Measurements from ENCODE around the gene CDC42BPA. TPM values are rescaled to one million over a fixed set of nuclear protein-coding genes. Genes with fewer than 3 reads are reported as not detected.

CDC42BPA gene, protein sequence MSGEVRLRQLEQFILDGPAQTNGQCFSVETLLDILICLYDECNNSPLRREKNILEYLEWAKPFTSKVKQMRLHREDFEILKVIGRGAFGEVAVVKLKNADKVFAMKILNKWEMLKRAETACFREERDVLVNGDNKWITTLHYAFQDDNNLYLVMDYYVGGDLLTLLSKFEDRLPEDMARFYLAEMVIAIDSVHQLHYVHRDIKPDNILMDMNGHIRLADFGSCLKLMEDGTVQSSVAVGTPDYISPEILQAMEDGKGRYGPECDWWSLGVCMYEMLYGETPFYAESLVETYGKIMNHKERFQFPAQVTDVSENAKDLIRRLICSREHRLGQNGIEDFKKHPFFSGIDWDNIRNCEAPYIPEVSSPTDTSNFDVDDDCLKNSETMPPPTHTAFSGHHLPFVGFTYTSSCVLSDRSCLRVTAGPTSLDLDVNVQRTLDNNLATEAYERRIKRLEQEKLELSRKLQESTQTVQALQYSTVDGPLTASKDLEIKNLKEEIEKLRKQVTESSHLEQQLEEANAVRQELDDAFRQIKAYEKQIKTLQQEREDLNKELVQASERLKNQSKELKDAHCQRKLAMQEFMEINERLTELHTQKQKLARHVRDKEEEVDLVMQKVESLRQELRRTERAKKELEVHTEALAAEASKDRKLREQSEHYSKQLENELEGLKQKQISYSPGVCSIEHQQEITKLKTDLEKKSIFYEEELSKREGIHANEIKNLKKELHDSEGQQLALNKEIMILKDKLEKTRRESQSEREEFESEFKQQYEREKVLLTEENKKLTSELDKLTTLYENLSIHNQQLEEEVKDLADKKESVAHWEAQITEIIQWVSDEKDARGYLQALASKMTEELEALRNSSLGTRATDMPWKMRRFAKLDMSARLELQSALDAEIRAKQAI (N-terminal part only)
- 57.9 and 301 TPM in 2 replicates for total RNA-seq (2011; cell fraction: chromatin; rRNA removed; ENCODE audit: low replicate concordance)
- 30.5 and 47.2 TPM in 2 replicates for total RNA-seq (2011; cell fraction: nucleolus; rRNA removed)
- 88.9 and 189 TPM in 2 replicates for total RNA-seq (2011; cell fraction: nucleoplasm; rRNA removed)
- 41.1 and 57.4 TPM in 2 replicates for total RNA-seq (2014; rRNA removed)
- total RNA-seq (2014; rRNA removed; fragmentation: Illumina TruSeq; extraction: Trizol): 69.8 and 76.9 TPM in 2 replicates
- 73.9 and 77.5 TPM in 2 replicates for total RNA-seq (2015; rRNA removed; fragmentation: Illumina TruSeq; extraction: Trizol)
- 49.8 and 54.9 TPM in 2 replicates for total RNA-seq (2021)
- 27.7 and 44.1 TPM in 2 replicates for polyA plus RNA-seq (2011; rRNA removed)
- 16.9 and 17.7 TPM in 2 replicates for polyA plus RNA-seq (2011; cell fraction: cytosol; rRNA removed)
- polyA plus RNA-seq (2011; cell fraction: nucleus; rRNA removed): 29.4 and 39.0 TPM in 2 replicates
- 25.7 and 29.0 TPM in 2 replicates for polyA plus RNA-seq (2012)
- polyA plus RNA-seq (2014; fragmentation: Illumina TruSeq; extraction: Trizol): 31.6 and 34.5 TPM in 2 replicates
- 10 to 100 TPM in 1 of 2 experiments, 1 to 10 TPM in 1; 8.0 to 52.1 TPM for polyA plus RNA-seq (2014; fragmentation: Nextera tagmentation; extraction: Ambion mirVana)
- polyA plus RNA-seq (2014; rRNA removed): 27.0 and 27.4 TPM in 2 replicates
- 164 and 196 TPM in 2 replicates for polyA minus RNA-seq (2011; rRNA and poly(A)+ RNA removed)
- 34.5 and 62.7 TPM in 2 replicates for polyA minus RNA-seq (2011; cell fraction: cytosol; rRNA and poly(A)+ RNA removed)
- polyA minus RNA-seq (2011; cell fraction: nucleus; rRNA and poly(A)+ RNA removed): 138 and 164 TPM in 2 replicates
- percentile 94 among the genes with signal in this experiment for Bru-seq, nascent RNA
- percentile 94 among the genes with signal in this experiment for BruChase-seq, experiment 1, labeled RNA remaining after a 2-hour chase
- BruChase-seq, experiment 2, labeled RNA remaining after a 6-hour chase: percentile 91 among the genes with signal in this experiment
- long read RNA-seq, experiment 1, full-length matches to known transcripts: 3 of 131 reads
- long read RNA-seq, experiment 1, partial matches to known transcripts: 83 of 131 reads
- long read RNA-seq, experiment 1, other reads (novel, unspliced or antisense): 45 of 131 reads
- long read RNA-seq, experiment 2, full-length matches to known transcripts: 2 of 43 reads
- long read RNA-seq, experiment 2, partial matches to known transcripts: 6 of 43 reads
- long read RNA-seq, experiment 2, other reads (novel, unspliced or antisense): 35 of 43 reads
- long read RNA-seq, experiment 3, partial matches to known transcripts: 21 of 28 reads
- long read RNA-seq, experiment 3, other reads (novel, unspliced or antisense): 7 of 28 reads

DNA sequence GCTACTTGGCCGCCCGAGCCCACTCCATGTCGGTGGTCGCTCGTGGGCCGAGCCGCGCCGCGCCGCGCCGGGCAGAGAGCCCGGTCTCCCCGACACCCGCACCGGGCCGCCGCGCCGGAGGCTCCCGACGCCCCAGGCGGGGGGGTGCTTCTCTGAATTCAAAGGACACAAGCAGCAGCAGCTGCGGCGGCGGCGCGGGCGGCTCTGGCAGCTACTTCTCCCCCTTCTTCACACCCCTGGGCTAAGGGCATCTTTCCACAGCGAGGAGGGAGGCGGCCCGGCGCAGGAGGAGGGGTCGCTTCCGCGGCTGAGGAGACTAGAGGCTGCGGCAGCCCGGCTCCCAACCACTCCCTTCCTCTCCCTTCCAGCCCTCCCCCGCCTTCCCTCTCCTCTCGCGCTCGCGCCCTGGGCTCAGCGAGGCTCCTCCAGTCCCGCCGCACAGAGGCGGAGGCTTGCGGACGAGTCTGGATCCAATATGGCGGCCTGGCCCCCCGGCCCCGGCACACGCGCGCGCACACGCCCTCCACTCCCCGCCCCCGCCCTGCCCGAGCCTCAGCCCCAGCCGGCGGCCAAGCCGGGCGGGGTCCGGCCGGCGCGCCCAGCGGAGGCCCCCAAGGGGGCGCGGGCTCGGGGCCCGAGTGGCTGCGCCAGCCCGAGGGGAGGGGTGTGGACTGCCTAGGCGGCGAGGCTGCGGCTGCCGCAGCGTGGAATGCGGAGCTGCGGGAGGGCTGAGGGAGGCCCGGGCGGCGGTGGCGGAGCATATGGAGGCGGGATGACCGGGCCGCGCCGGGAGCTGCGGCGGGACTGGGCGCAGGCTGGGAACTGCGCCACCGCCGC is at the start of gene CDC42BPA:
TSS of gene CDC42BPA (minus strand) at position 477 of the 837 bp plus-strand sequence. CDS start 1,310 bp downstream, outside the sequence.
- Histone ChIP-seq H3K4me3 (peak within 1 kb of the TSS; percentile 77), H3K27me3 (ENCODE audit: control insufficient read depth in 2 of 2, insufficient read depth in 2 of 2, low read length in 2 of 2) (no peaks in the 10 kb centered on the region), H3K27ac (ENCODE audit: extremely low read depth, low read depth, low read length) (peak within 1 kb of the TSS; percentile 88), H3K4me2 (ENCODE audit: insufficient read depth, low read length) (peak within 1 kb of the TSS; percentile 88), H3K9me3 (replicated peaks; ENCODE audit: control insufficient read depth, insufficient read depth, low read depth, low read length) (no peaks in the 10 kb centered on the region), H3K9me1 (ENCODE audit: control insufficient read depth, insufficient read depth, low read length) (no peaks in the 10 kb centered on the region), H2AFZ (ENCODE audit: low read depth, low read length) (peak within 1 kb of the TSS; percentile 91), H3K9ac (ENCODE audit: insufficient read depth in 1 of 2, low read depth in 2 of 2, low read length in 2 of 2) (peak within 1 kb of the TSS; percentile 81 to 96), H3K4me1 (replicated peaks in 1 of 2; ENCODE audit: control insufficient read depth in 2 of 2, insufficient read depth in 2 of 2, low read length in 2 of 2) (peaks cover 8 to 14% of the 10 kb centered on the region in 2 experiments; a peak in 4 of 5 replicates), H4K20me1 (replicated peaks; ENCODE audit: control insufficient read depth, insufficient read depth, low read length) (no peaks in the 10 kb centered on the region; the same call in 1 of the 2 replicates), H3K79me2 (ENCODE audit: control insufficient read depth, insufficient read depth, low read length) (peaks cover 53% of the 10 kb centered on the region), H3K36me3 (ENCODE audit: control insufficient read depth, insufficient read depth, low read length) (no peaks in the 10 kb centered on the region)
- DNase-seq (ENCODE audit: extremely low read depth in 1 of 4, low spot score in 3 of 4) (peak; percentile 95 to 99 (median 97)), ATAC-seq (peak; percentile 80), FAIRE-seq (no peak)
- POLR2A ChIA-PET: interaction anchor here (0.5 to 3.3 kb wide), 16 partner anchors 12 to 378 kb away, joined by 3 to 31 read pairs (median 4); partner anchors contain the start of gene COQ8A
- no TSS peak for BruUV-seq (replicated peaks)
- CTCF ChIA-PET (ENCODE audit: low intra/inter-chr PET ratio): no interaction called here
- intact Hi-C loops (cut with micrococcal nuclease): loop anchor here (2.0 to 10.0 kb wide), 3 partner anchors 79 to 373 kb away; partner anchors contain the start of gene COQ8A
- WGBS (ENCODE audit: insufficient coverage, low coverage, missing lambda C conversion rate): under 1% methylated on average over 63 of the region's 98 CpGs
- in situ Hi-C loops (cut with MboI): no loop called here
- TF ChIP-seq, protein P1, sequence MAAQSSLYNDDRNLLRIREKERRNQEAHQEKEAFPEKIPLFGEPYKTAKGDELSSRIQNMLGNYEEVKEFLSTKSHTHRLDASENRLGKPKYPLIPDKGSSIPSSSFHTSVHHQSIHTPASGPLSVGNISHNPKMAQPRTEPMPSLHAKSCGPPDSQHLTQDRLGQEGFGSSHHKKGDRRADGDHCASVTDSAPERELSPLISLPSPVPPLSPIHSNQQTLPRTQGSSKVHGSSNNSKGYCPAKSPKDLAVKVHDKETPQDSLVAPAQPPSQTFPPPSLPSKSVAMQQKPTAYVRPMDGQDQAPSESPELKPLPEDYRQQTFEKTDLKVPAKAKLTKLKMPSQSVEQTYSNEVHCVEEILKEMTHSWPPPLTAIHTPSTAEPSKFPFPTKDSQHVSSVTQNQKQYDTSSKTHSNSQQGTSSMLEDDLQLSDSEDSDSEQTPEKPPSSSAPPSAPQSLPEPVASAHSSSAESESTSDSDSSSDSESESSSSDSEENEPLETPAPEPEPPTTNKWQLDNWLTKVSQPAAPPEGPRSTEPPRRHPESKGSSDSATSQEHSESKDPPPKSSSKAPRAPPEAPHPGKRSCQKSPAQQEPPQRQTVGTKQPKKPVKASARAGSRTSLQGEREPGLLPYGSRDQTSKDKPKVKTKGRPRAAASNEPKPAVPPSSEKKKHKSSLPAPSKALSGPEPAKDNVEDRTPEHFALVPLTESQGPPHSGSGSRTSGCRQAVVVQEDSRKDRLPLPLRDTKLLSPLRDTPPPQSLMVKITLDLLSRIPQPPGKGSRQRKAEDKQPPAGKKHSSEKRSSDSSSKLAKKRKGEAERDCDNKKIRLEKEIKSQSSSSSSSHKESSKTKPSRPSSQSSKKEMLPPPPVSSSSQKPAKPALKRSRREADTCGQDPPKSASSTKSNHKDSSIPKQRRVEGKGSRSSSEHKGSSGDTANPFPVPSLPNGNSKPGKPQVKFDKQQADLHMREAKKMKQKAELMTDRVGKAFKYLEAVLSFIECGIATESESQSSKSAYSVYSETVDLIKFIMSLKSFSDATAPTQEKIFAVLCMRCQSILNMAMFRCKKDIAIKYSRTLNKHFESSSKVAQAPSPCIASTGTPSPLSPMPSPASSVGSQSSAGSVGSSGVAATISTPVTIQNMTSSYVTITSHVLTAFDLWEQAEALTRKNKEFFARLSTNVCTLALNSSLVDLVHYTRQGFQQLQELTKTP (IDR thresholded peaks at IDR 0.05; ENCODE audit: low read depth in 1 of 2, partially characterized antibody in 2 of 2): no peak
- TF ChIP-seq ARID2 (IDR thresholded peaks at IDR 0.05) (no peak), TRIM28 (IDR thresholded peaks at IDR 0.05) (no peak), ZNF165 (CRISPR knock-in tag; IDR thresholded peaks at IDR 0.05; ENCODE audit: borderline replicate concordance) (no peak)
- TF ChIP-seq, protein P2, sequence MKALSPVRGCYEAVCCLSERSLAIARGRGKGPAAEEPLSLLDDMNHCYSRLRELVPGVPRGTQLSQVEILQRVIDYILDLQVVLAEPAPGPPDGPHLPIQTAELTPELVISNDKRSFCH (CRISPR knock-in tag; IDR thresholded peaks at IDR 0.05): no peak
- TF ChIP-seq, protein P2 (tag; IDR thresholded peaks at IDR 0.05): peak; percentile 42; the same call in 1 of the 2 replicates
